Measurements from ENCODE around the gene LCE3B. TPM values are rescaled to one million over a fixed set of nuclear protein-coding genes. Genes with fewer than 3 reads are reported as not detected.
A peak's percentile ranks its signal among the peaks of the same experiment; 100 is the strongest.

Gene LCE3B
- total RNA-seq, 2 experiments from 2014 or later, result not detected

DNA sequence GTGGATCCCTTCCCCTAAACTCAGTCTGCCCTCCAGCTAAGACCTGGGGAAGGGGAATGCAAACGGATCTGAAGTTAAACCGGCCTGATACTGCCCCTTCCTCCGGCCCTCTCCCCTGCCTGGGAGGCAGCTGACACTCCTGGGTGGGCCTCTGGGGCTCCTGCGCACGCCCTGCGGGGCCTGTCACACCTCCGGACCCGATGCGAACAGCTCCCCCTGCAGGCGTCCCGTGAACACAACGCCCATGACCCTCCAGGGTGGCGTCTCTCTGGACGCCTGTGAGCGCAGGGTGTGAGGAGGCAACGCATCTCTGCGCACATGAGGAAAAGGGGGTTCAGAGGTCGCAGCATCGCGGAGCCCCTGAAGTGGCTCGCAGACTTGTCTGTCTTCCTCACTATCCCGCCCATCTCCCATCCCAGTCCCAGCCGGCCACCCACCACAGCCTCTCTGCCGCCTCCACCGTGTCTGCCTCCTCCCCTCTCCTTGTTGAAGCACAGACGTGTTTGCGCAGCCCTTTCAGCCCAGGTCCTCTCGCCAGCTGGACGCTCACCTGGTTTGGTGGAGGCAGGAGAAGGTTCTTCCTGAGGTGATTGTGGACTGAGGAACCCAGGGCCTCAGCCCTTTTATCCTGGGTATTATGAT is 9.7 kb downstream of the LCE3B start:
- peak; percentile 21 for DNase-seq

DNA sequence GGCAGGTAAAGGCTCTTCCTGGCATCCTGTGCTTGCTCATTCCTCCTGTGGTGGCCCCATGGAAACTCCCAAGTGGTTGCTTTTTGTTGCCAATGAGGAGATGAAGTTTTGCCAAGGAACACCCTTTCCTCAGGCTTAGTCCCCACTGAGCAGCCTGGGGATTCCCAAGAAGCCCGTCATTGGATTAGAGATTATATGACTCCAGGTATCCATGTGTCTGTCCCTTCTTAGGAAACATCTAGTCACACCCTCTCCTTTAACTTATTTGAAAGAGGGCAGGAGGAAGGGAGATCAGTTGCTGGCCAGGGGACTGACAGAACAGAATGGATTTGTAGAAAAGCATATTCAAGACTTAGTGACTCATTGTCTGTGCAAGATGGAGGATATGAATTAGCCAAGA is 13.1 kb downstream of the LCE3B start:
- peaks cover 2% of the 10 kb centered on the region for H3K4me1 Mint-ChIP-seq
- H3K27me3 Mint-ChIP-seq, result peaks cover 6% of the 10 kb centered on the region
- no peaks in the 10 kb centered on the region for H3K36me3 Mint-ChIP-seq (ENCODE audit: low read depth)
- ChIA-PET POLR2A (no interaction called here), CTCF (no interaction called here)
- H3K4me3 Mint-ChIP-seq, result no peak overlapping the region
- DNase-seq, result no peak
- no peak overlapping the region for H3K27ac Mint-ChIP-seq
- H3K9me3 Mint-ChIP-seq, result no peaks in the 10 kb centered on the region

More for the DNA sequence above, 9.7 kb downstream of the LCE3B start:
- POLR2A ChIA-PET, result no interaction called here
- Mint-ChIP-seq H3K4me1 (peaks cover 2% of the 10 kb centered on the region), H3K27ac (no peak overlapping the region), H3K9me3 (peaks cover 6% of the 10 kb centered on the region), H3K4me3 (no peak overlapping the region), H3K27me3 (peaks cover 6% of the 10 kb centered on the region), H3K36me3 (ENCODE audit: low read depth) (no peaks in the 10 kb centered on the region)
- CTCF ChIA-PET, result interaction anchor here (1.1 to 1.7 kb wide), 3 partner anchors 9 to 30 kb away, joined by 3 to 6 read pairs (median 4); no protein-coding TSS in a partner anchor

DNA sequence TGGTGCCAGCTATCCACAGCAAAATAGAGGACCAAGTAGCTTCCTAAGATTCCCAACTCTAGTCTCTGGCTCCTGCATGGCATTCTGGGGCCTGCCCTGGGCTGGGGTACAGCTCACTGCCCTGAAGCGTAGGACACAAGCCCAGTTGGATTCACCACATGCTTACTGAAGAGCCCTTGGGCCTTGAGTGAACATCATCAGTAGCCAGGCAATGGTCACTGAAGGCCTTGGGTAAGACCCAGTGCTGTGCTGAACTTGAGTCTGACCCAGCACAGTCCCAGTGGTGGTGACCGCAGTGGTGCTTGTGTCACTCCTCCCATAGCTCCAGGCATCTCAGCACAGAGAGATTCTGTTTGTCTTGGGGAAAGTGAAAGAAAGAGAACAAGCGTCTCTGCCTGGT is 17.0 kb downstream of the LCE3B start:
- ChIA-PET POLR2A (no interaction called here), CTCF (no interaction called here)
- H3K27ac Mint-ChIP-seq, result no peak overlapping the region
- no peaks in the 10 kb centered on the region for H3K36me3 Mint-ChIP-seq (ENCODE audit: low read depth)
- no peaks in the 10 kb centered on the region for H3K9me3 Mint-ChIP-seq
- no peak overlapping the region for H3K4me3 Mint-ChIP-seq
- DNase-seq, result no peak
- no peaks in the 10 kb centered on the region for H3K4me1 Mint-ChIP-seq
- peaks cover 3% of the 10 kb centered on the region for H3K27me3 Mint-ChIP-seq

DNA sequence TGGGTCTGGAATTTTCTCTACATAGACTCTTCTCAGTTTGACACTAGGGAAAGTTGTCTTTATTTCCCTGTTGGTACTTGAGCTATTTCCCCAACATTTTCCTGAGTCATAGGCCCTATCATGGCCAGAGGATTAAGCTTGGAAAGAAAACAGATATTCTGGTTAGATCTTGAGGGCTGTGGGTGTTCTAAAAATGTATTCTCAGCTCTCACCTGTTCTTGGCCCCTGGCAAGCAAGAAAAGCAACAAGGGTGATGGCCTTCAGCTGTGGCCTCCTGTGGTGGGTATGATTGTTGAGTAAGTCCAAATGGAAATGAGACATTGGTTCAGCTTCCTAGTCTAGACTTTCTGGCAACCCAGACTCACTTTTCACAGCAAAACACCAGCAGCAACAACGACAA is 26.7 kb downstream of the LCE3B start:
- Mint-ChIP-seq H3K27me3 (peaks cover 2% of the 10 kb centered on the region), H3K36me3 (ENCODE audit: low read depth) (no peaks in the 10 kb centered on the region), H3K27ac (no peak overlapping the region), H3K4me1 (no peaks in the 10 kb centered on the region), H3K9me3 (no peaks in the 10 kb centered on the region), H3K4me3 (no peak overlapping the region)
- no peak for DNase-seq
- CTCF ChIA-PET, result interaction anchor here (1.2 kb wide), 1 partner anchor 13 kb away, joined by 4 read pairs; no protein-coding TSS in a partner anchor
- POLR2A ChIA-PET, result no interaction called here

DNA sequence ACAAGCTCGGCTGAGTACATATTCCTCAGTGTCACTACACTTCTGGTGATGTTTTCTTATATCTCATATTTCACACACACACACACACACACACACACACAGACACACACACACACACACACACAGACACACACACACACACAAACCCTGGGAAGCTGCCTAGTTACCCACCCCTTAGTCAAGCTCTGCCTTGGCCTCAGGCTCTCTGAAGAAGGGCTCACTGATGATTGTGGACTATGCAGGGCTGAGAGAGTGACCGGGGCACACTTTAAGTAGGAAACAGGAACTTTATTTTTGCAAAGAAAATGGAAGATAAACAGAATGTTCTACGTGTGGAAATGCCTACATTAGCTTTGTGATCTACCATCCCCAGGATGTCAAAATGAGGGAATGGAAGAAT is 30.3 kb downstream of the LCE3B start:
- H3K4me3 Mint-ChIP-seq, result no peak overlapping the region
- H3K4me1 Mint-ChIP-seq, result no peaks in the 10 kb centered on the region
- peaks cover 3% of the 10 kb centered on the region for H3K27me3 Mint-ChIP-seq
- ChIA-PET POLR2A (no interaction called here), CTCF (interaction anchor here (3.4 kb wide), 1 partner anchor 9 kb away, joined by 8 read pairs; no protein-coding TSS in a partner anchor)
- H3K36me3 Mint-ChIP-seq (ENCODE audit: low read depth), result no peaks in the 10 kb centered on the region
- H3K27ac Mint-ChIP-seq, result no peak overlapping the region
- no peaks in the 10 kb centered on the region for H3K9me3 Mint-ChIP-seq
- no peak for DNase-seq

DNA sequence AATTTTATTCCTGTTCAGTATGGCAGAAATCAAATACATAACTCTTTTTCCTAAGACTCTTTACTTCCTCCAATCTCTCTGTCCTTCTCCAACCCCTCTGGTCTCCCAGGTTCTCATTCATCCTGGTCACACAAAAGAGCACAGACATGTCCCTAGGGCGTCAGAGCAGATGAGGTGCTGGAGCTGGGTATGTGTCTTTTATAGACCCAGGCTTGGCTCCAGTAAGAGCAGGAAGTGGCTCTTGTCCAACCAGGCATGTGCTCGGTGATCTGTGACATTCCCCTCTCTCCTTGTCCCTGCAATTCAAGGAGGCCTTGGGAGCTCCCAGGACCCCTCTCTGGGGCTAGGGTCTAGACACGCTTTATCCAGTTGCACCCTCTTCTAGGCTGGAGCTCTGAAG is 31.5 kb downstream of the LCE3B start:
- H3K27me3 Mint-ChIP-seq, result peaks cover 3% of the 10 kb centered on the region
- no peaks in the 10 kb centered on the region for H3K9me3 Mint-ChIP-seq
- POLR2A ChIA-PET, result no interaction called here
- H3K4me3 Mint-ChIP-seq, result no peak overlapping the region
- H3K4me1 Mint-ChIP-seq, result no peaks in the 10 kb centered on the region
- no peak overlapping the region for H3K27ac Mint-ChIP-seq
- no peak for DNase-seq
- CTCF ChIA-PET, result interaction anchor here (1.0 to 1.1 kb wide), 2 partner anchors 9 to 14 kb away, joined by 3 to 6 read pairs; no protein-coding TSS in a partner anchor
- H3K36me3 Mint-ChIP-seq (ENCODE audit: low read depth), result no peaks in the 10 kb centered on the region

DNA sequence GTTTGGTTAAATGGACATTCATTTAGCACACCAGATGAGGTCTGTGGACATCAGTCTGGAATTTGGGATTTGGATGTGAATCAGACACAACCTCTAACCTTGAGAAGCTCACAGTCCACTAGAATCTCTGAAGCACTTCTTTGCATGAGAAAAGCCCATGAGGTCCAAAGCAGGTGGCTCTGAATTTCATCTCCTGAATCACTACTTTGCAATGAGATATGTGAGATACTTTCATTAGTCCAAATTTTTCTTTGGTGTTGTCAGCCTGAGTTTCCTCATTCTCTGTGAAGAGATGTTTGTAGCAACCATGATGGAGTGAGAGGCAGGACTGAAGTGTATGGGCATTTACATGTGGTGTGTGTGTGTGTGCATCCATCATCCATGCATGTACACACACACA is 33.0 kb downstream of the LCE3B start:
- CTCF ChIA-PET, result no interaction called here

DNA sequence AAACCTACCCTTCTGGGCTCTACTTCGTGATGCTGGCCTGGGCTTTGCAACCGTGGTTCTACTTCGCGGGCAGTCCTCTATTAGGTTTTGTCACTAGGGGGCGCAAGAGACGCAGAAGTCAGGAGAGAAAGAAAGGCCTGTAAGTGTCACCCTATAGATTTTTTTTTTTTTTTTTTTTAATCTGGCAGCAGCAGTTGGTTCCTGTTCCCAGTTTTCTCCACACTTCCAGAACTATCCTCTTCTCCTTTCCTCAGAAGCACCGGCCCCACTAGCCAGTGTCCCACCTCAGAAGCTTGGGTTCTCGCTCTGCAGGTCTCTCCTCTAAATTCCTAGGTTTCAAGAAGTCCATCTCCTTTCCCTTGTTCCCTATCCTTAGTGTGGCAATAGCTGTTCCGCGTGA is 40.5 kb downstream of the LCE3B start:
- POLR2A ChIA-PET, result no interaction called here

More for the DNA sequence above, 33.0 kb downstream of the LCE3B start:
- H3K4me1 Mint-ChIP-seq, result no peaks in the 10 kb centered on the region
- DNase-seq, result no peak
- no peak overlapping the region for H3K27ac Mint-ChIP-seq
- no peaks in the 10 kb centered on the region for H3K36me3 Mint-ChIP-seq (ENCODE audit: low read depth)
- H3K4me3 Mint-ChIP-seq, result no peak overlapping the region
- no peaks in the 10 kb centered on the region for H3K9me3 Mint-ChIP-seq
- POLR2A ChIA-PET, result interaction anchor here (1.0 kb wide), 1 partner anchor 8 kb away, joined by 3 read pairs; no protein-coding TSS in a partner anchor
- H3K27me3 Mint-ChIP-seq, result peaks cover 6% of the 10 kb centered on the region

DNA sequence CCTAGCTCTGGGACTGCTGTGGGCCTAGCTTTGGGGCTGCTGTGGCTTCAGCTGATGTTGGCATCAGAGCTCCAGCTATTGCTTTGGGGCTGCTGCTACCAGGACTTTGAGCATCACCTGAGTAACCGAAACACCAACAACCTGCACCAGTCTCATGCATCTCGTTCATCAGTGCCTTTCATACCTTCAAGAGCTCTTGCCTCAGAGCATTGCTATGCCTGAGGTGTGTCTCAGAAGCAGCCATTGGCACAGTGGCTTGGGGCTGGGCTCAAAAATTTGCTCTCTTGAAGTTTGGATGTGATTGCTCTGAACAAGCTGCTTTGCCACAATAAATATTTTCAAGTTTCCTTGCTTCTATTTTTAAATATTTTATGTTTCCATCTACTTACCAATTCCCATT is 42.8 kb downstream of the LCE3B start:
- Mint-ChIP-seq H3K36me3 (ENCODE audit: low read depth) (no peaks in the 10 kb centered on the region), H3K4me3 (no peak overlapping the region), H3K4me1 (no peaks in the 10 kb centered on the region), H3K27me3 (peaks cover 17% of the 10 kb centered on the region), H3K27ac (no peak overlapping the region), H3K9me3 (no peaks in the 10 kb centered on the region)
- CTCF ChIA-PET, result no interaction called here
- POLR2A ChIA-PET, result no interaction called here
- DNase-seq, result no peak

More for the DNA sequence above, 40.5 kb downstream of the LCE3B start:
- no peaks in the 10 kb centered on the region for H3K9me3 Mint-ChIP-seq
- H3K36me3 Mint-ChIP-seq (ENCODE audit: low read depth), result no peaks in the 10 kb centered on the region
- no peaks in the 10 kb centered on the region for H3K4me1 Mint-ChIP-seq
- H3K4me3 Mint-ChIP-seq, result no peak overlapping the region
- peaks cover 15% of the 10 kb centered on the region for H3K27me3 Mint-ChIP-seq
- peak; percentile 61 for DNase-seq
- H3K27ac Mint-ChIP-seq, result no peak overlapping the region
- CTCF ChIA-PET, result interaction anchor here (0.6 to 2.2 kb wide), 13 partner anchors 8 to 272 kb away, joined by 3 to 8 read pairs (median 4); partner anchors contain the start of gene LCE2D

DNA sequence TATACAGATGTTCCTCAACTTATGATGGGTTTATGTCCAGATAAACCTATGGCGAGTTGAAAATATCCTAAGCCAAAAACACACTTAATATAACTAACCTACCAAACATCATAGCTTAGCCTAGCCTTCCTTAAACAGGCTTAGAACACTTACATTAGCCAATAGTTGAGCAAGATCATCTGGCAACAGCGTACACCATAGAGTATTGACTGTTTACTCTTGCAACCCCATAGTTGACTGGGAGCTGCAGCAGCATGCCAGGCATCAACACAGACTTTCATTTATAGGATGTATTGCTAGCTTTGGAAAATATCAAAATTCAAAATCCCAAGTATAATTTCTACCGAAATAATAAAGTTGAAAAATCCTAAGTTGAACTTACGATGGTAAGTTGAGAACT is 44.1 kb downstream of the LCE3B start:
- H3K27ac Mint-ChIP-seq, result no peak overlapping the region
- H3K27me3 Mint-ChIP-seq, result peaks cover 10% of the 10 kb centered on the region
- H3K4me3 Mint-ChIP-seq, result no peak overlapping the region
- no peak for DNase-seq
- H3K36me3 Mint-ChIP-seq (ENCODE audit: low read depth), result no peaks in the 10 kb centered on the region
- ChIA-PET CTCF (no interaction called here), POLR2A (no interaction called here)
- H3K9me3 Mint-ChIP-seq, result no peaks in the 10 kb centered on the region
- H3K4me1 Mint-ChIP-seq, result no peaks in the 10 kb centered on the region

DNA sequence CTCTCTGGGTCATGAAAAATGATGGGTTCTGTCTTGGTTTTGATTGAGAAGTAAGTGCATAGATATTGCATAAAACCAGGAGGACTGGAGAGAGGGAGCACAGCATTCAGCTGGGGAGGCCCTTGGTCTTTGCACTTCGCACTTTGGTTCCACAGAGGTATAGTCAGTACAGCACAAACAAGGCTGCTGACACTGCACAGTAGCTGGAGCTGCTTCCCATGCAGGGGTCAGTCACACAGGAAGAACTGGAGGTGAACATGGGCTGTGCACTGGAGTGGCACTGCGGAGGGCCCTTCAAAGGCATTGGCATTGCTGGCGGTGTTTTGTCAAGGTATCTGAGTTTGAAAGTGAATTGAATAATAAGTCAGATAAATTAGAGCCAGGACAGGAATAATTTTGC is 45.0 kb downstream of the LCE3B start:
- no peaks in the 10 kb centered on the region for H3K36me3 Mint-ChIP-seq (ENCODE audit: low read depth)
- POLR2A ChIA-PET, result no interaction called here
- H3K4me1 Mint-ChIP-seq, result no peaks in the 10 kb centered on the region
- H3K27me3 Mint-ChIP-seq, result peaks cover 8% of the 10 kb centered on the region
- DNase-seq, result no peak
- H3K4me3 Mint-ChIP-seq, result no peak overlapping the region
- H3K9me3 Mint-ChIP-seq, result no peaks in the 10 kb centered on the region
- H3K27ac Mint-ChIP-seq, result no peak overlapping the region
- CTCF ChIA-PET, result no interaction called here

DNA sequence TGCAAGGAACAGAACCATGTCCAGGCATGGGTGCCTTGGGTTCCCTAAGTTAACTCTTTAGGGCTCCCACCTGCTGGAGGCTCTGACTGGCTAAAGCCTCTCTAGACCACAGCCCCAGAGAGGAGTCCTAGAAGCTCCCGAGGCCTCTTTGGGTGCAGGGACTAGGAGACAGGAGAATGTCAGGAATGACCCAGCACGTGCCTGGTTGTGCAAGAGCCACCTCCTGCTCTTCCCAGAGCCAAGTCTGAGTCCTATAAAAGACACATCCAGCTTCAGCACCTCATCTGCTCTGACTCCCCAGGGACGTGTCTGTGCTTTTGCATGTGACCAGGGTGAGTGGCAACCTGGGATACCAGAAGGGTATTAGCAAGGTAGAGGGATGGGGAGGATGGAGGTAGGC is 49.5 kb downstream of the LCE3B start, which contains the start of gene LCE2D:
TSS of gene LCE2D (plus strand) at position 283 of the 400 bp plus-strand sequence. CDS start 726 bp downstream, outside the sequence.
- no peaks in the 10 kb centered on the region for H3K4me1 Mint-ChIP-seq
- CTCF ChIA-PET, result interaction anchor here (0.6 to 1.1 kb wide), 2 partner anchors 10 to 120 kb away, joined by 3 to 4 read pairs; no protein-coding TSS in a partner anchor
- H3K36me3 Mint-ChIP-seq (ENCODE audit: low read depth), result no peaks in the 10 kb centered on the region
- DNase-seq, result no peak
- H3K27me3 Mint-ChIP-seq, result peaks cover 9% of the 10 kb centered on the region
- no peaks in the 10 kb centered on the region for H3K9me3 Mint-ChIP-seq
- POLR2A ChIA-PET, result no interaction called here
- no peak within 1 kb of the TSS for H3K27ac Mint-ChIP-seq
- H3K4me3 Mint-ChIP-seq, result no peak within 1 kb of the TSS

Measured in activated CD4-positive, alpha-beta memory T cell treated with anti-CD3 and anti-CD28 coated beads, Interleukin-2, amount 10 ng/mL, durations not matched to agents 7 days and 5 days (primary cell).